Measurements from ENCODE around the gene CACNA2D1. TPM values are rescaled to one million over a fixed set of nuclear protein-coding genes. Genes with fewer than 3 reads are reported as not detected.

The CACNA2D1 gene
- polyA plus RNA-seq, 2 of the 4 experiments (the other 2 are of a cell fraction) = 18.0 to 32.9 TPM

DNA sequence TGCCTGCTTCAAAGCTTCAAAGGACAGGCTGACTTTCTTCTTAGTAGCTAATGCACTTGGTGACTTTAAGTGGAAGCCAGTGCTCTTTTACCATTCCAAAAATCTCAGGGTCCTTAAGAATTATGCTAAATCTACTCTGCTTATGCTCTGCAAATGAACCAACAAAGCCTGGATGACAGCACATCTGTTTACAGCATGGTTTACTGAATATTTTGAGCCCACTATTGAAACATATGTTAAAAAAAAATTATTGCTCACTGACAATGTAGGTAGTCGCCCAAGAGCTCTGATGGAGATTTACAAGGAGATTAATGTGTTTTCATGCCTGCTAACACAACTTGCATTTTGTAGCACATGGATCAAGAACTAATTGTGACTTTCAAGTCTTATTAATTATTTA, 415.5 kb downstream of the CACNA2D1 start:
- FAIRE-seq = no peak
- Histone ChIP-seq H3K4me1 (peaks cover 7% of the 10 kb centered on the region; the same call in 1 of the 3 replicates), H3K27ac (no peak overlapping the region), H3K9me3 (no peaks in the 10 kb centered on the region), H3K4me2 (no peak overlapping the region), H3K4me3 (no peak overlapping the region)
- ChIA-PET CTCF (interaction anchor here (1.0 to 1.4 kb wide), 2 partner anchors 15 to 528 kb away, joined by 3 to 5 read pairs; no protein-coding TSS in a partner anchor), POLR2A (no interaction called here)
- ATAC-seq = no peak
- 100% methylated on average over 1 of the region's 1 CpG for WGBS (ENCODE audit: missing lambda C conversion rate)
- no peak for DNase-seq (ENCODE audit: low read depth in 1 of 2, low spot score in 1 of 2)
- TF ChIP-seq CBX2 (IDR thresholded peaks at IDR 0.05; ENCODE audit: borderline replicate concordance, low read depth) = no peak
- TF ChIP-seq HOXA7 (CRISPR knock-in tag; IDR thresholded peaks at IDR 0.05) = no peak
- TF ChIP-seq, protein P1, sequence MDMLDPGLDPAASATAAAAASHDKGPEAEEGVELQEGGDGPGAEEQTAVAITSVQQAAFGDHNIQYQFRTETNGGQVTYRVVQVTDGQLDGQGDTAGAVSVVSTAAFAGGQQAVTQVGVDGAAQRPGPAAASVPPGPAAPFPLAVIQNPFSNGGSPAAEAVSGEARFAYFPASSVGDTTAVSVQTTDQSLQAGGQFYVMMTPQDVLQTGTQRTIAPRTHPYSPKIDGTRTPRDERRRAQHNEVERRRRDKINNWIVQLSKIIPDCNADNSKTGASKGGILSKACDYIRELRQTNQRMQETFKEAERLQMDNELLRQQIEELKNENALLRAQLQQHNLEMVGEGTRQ (IDR thresholded peaks at IDR 0.05) = no peak
- TF ChIP-seq TP53 (CRISPR knock-in tag; IDR thresholded peaks at IDR 0.05) = no peak
- TF ChIP-seq, protein P2, sequence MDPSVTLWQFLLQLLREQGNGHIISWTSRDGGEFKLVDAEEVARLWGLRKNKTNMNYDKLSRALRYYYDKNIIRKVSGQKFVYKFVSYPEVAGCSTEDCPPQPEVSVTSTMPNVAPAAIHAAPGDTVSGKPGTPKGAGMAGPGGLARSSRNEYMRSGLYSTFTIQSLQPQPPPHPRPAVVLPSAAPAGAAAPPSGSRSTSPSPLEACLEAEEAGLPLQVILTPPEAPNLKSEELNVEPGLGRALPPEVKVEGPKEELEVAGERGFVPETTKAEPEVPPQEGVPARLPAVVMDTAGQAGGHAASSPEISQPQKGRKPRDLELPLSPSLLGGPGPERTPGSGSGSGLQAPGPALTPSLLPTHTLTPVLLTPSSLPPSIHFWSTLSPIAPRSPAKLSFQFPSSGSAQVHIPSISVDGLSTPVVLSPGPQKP (IDR thresholded peaks at IDR 0.05; ENCODE audit: low read depth, low read length) = no peak
- no peak for TF ChIP-seq JUNB (IDR thresholded peaks at IDR 0.05)
- TF ChIP-seq, protein P3, sequence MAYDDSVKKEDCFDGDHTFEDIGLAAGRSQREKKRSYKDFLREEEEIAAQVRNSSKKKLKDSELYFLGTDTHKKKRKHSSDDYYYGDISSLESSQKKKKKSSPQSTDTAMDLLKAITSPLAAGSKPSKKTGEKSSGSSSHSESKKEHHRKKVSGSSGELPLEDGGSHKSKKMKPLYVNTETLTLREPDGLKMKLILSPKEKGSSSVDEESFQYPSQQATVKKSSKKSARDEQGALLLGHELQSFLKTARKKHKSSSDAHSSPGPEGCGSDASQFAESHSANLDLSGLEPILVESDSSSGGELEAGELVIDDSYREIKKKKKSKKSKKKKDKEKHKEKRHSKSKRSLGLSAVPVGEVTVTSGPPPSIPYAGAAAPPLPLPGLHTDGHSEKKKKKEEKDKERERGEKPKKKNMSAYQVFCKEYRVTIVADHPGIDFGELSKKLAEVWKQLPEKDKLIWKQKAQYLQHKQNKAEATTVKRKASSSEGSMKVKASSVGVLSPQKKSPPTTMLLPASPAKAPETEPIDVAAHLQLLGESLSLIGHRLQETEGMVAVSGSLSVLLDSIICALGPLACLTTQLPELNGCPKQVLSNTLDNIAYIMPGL (CRISPR knock-in tag; IDR thresholded peaks at IDR 0.05; ENCODE audit: borderline replicate concordance) = no peak
- TF ChIP-seq ZNF302 (CRISPR knock-in tag; IDR thresholded peaks at IDR 0.05) = no peak
- TF ChIP-seq NFE2L2 (conservative IDR thresholded peaks at IDR 0.05; ENCODE audit: low read length) = no peak
- no peak for TF ChIP-seq MAZ (IDR thresholded peaks at IDR 0.05; ENCODE audit: borderline replicate concordance, low read depth, low read length)
- TF ChIP-seq, protein P4, sequence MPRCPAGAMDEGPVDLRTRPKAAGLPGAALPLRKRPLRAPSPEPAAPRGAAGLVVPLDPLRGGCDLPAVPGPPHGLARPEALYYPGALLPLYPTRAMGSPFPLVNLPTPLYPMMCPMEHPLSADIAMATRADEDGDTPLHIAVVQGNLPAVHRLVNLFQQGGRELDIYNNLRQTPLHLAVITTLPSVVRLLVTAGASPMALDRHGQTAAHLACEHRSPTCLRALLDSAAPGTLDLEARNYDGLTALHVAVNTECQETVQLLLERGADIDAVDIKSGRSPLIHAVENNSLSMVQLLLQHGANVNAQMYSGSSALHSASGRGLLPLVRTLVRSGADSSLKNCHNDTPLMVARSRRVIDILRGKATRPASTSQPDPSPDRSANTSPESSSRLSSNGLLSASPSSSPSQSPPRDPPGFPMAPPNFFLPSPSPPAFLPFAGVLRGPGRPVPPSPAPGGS (IDR thresholded peaks at IDR 0.05) = no peak

DNA sequence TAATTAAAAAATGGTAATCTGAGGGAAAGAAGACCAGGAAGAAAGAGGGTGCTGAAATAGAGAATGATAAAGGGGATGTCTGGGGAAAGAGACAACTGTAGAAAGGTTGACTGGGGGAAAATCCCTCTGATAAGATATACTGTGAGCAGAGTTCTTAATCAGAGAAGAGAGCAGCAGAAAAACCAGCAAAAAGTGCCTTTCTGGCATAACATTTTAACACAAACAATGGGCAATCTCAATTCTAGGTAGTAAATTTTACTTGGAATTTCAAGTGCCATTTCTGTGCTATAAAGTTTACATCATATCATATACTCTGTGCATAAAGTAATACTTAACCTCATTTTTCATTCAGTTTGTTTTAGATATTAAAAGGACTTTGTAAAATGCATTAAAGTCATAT, 421.9 kb downstream of the CACNA2D1 start:
- Histone ChIP-seq H3K27ac (no peak overlapping the region), H3K4me3 (no peak overlapping the region), H3K9me3 (no peaks in the 10 kb centered on the region), H3K4me2 (no peak overlapping the region), H3K4me1 (peaks cover 9% of the 10 kb centered on the region; the same call in 2 of the 3 replicates)
- POLR2A ChIA-PET = no interaction called here
- CTCF ChIA-PET = interaction anchor here (1.0 to 8.6 kb wide), 4 partner anchors 522 to 708 kb away, joined by 3 to 64 read pairs (median 6); no protein-coding TSS in a partner anchor
- TF ChIP-seq, protein P5, sequence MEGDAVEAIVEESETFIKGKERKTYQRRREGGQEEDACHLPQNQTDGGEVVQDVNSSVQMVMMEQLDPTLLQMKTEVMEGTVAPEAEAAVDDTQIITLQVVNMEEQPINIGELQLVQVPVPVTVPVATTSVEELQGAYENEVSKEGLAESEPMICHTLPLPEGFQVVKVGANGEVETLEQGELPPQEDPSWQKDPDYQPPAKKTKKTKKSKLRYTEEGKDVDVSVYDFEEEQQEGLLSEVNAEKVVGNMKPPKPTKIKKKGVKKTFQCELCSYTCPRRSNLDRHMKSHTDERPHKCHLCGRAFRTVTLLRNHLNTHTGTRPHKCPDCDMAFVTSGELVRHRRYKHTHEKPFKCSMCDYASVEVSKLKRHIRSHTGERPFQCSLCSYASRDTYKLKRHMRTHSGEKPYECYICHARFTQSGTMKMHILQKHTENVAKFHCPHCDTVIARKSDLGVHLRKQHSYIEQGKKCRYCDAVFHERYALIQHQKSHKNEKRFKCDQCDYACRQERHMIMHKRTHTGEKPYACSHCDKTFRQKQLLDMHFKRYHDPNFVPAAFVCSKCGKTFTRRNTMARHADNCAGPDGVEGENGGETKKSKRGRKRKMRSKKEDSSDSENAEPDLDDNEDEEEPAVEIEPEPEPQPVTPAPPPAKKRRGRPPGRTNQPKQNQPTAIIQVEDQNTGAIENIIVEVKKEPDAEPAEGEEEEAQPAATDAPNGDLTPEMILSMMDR (IDR thresholded peaks at IDR 0.05) = no peak
- TF ChIP-seq, protein P6, sequence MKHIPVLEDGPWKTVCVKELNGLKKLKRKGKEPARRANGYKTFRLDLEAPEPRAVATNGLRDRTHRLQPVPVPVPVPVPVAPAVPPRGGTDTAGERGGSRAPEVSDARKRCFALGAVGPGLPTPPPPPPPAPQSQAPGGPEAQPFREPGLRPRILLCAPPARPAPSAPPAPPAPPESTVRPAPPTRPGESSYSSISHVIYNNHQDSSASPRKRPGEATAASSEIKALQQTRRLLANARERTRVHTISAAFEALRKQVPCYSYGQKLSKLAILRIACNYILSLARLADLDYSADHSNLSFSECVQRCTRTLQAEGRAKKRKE (CRISPR knock-in tag; IDR thresholded peaks at IDR 0.05; ENCODE audit: low read depth) = no peak
- no peak for TF ChIP-seq KDM1A (IDR thresholded peaks at IDR 0.05; ENCODE audit: low read depth)
- no peak for TF ChIP-seq EHMT2 (IDR thresholded peaks at IDR 0.05; ENCODE audit: low read depth)
- no peak for TF ChIP-seq SREBF2 (IDR thresholded peaks at IDR 0.05)
- TF ChIP-seq, protein P1 (IDR thresholded peaks at IDR 0.05) = no peak
- no peak for TF ChIP-seq BHLHE40 (IDR thresholded peaks at IDR 0.05; ENCODE audit: low read depth, low read length)
- no peak for TF ChIP-seq HDAC2 (IDR thresholded peaks at IDR 0.05)
- TF ChIP-seq FOXS1 (CRISPR knock-in tag; IDR thresholded peaks at IDR 0.05) = no peak
- no peak for TF ChIP-seq ZNF302 (CRISPR knock-in tag; IDR thresholded peaks at IDR 0.05)
- no peak for TF ChIP-seq POLR2A (IDR thresholded peaks at IDR 0.05; ENCODE audit: low read length)
- TF ChIP-seq, protein P3 (CRISPR knock-in tag; IDR thresholded peaks at IDR 0.05; ENCODE audit: borderline replicate concordance) = no peak
- TF ChIP-seq RFX5 (IDR thresholded peaks at IDR 0.05) = no peak
- TF ChIP-seq JUNB (IDR thresholded peaks at IDR 0.05) = no peak
- TF ChIP-seq, protein P7, sequence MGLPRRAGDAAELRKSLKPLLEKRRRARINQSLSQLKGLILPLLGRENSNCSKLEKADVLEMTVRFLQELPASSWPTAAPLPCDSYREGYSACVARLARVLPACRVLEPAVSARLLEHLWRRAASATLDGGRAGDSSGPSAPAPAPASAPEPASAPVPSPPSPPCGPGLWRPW (IDR thresholded peaks at IDR 0.05) = no peak
- TF ChIP-seq TFCP2L1 (CRISPR knock-in tag; IDR thresholded peaks at IDR 0.05) = no peak
- no peak for TF ChIP-seq RNF2 (IDR thresholded peaks at IDR 0.05; ENCODE audit: borderline replicate concordance, low read depth)
- TF ChIP-seq GATA3 (IDR thresholded peaks at IDR 0.05; ENCODE audit: borderline replicate concordance) = no peak
- no peak for TF ChIP-seq MYC (IDR thresholded peaks at IDR 0.05; ENCODE audit: borderline replicate concordance, low read length)
- DNase-seq (ENCODE audit: low read depth in 1 of 2, low spot score in 1 of 2) (no peak), FAIRE-seq (no peak), ATAC-seq (no peak)
